GM19397 (cell line): Measurements from ENCODE around the gene PPFIA1.

Experiments used
- ATAC-seq: cut with Tn5 transposase; IDR thresholded peaks from one replicate; pipeline ENCODE4 v1.9.1; 2021; ENCODE audit warnings: mild to moderate bottlenecking, moderate library complexity; ENCODE audit not compliant: unreplicated experiment

PPFIA1 gene

GRCh38 chr11:70352601-70353000 is 82.1 kb downstream of the PPFIA1 start:
- ATAC-seq, result no peak

GRCh38 chr11:70353329-70353728 is 82.8 kb downstream of the PPFIA1 start:
- no peak for ATAC-seq

GRCh38 chr11:70353900-70354568 is 83.5 kb downstream of the PPFIA1 start:
- ATAC-seq, result no peak

- ATAC-seq, result no peak
Measured at GRCh38 chr11:70354629-70355028, 84.1 kb downstream of the PPFIA1 start.

GRCh38 chr11:70358753-70359152 is 88.3 kb downstream of the PPFIA1 start:
- ATAC-seq, result no peak

- ATAC-seq, result no peak
Measured at GRCh38 chr11:70359451-70360205, 89.1 kb downstream of the PPFIA1 start.

GRCh38 chr11:70360211-70360610 is 89.7 kb downstream of the PPFIA1 start:
- ATAC-seq, result no peak

- ATAC-seq, result no peak
Measured at GRCh38 chr11:70364178-70364577, 93.7 kb downstream of the PPFIA1 start.

GRCh38 chr11:70364745-70365543 is 94.5 kb downstream of the PPFIA1 start:
- ATAC-seq, result no peak

- no peak for ATAC-seq
Measured at GRCh38 chr11:70365544-70365927, 95.0 kb downstream of the PPFIA1 start.

GRCh38 chr11:70367071-70367470 is 96.6 kb downstream of the PPFIA1 start:
- no peak for ATAC-seq

GRCh38 chr11:70368961-70369360 is 98.5 kb downstream of the PPFIA1 start:
- no peak for ATAC-seq

- no peak for ATAC-seq
Measured at GRCh38 chr11:70371241-70371640, 100.8 kb downstream of the PPFIA1 start.

GRCh38 chr11:70372076-70372475 is 101.6 kb downstream of the PPFIA1 start:
- ATAC-seq, result no peak

- no peak for ATAC-seq
Measured at GRCh38 chr11:70376621-70377020, 106.1 kb downstream of the PPFIA1 start.

- no peak for ATAC-seq
Measured at GRCh38 chr11:70377645-70378044, 107.2 kb downstream of the PPFIA1 start.

- ATAC-seq, result no peak
Measured at GRCh38 chr11:70378506-70379134, 108.1 kb downstream of the PPFIA1 start.

GRCh38 chr11:70381350-70381749 is 110.9 kb downstream of the PPFIA1 start:
- ATAC-seq, result no peak

GRCh38 chr11:70381872-70382861 is 111.7 kb downstream of the PPFIA1 start:
- ATAC-seq, result no peak
